HG02588 (cell line): Measurements from ENCODE around the gene GRM7.

Experiments
- ATAC-seq: cut with Tn5 transposase; IDR thresholded peaks from one replicate; pipeline ENCODE4 v1.9.1; 2021; ENCODE audit warnings: mild to moderate bottlenecking, moderate library complexity; ENCODE audit not compliant: unreplicated experiment

The GRM7 gene

GRCh38 chr3:7565574-7565973 is 704.7 kb downstream of the GRM7 start:
- no peak for ATAC-seq

GRCh38 chr3:7567160-7567559 is 706.2 kb downstream of the GRM7 start:
- ATAC-seq, result peak; percentile 59

GRCh38 chr3:7568526-7569184 is 707.7 kb downstream of the GRM7 start:
- no peak for ATAC-seq

GRCh38 chr3:7573330-7573729 is 712.4 kb downstream of the GRM7 start:
- ATAC-seq, result no peak

GRCh38 chr3:7574435-7574834 is 713.5 kb downstream of the GRM7 start:
- no peak for ATAC-seq

GRCh38 chr3:7576071-7576470 is 715.2 kb downstream of the GRM7 start:
- ATAC-seq, result no peak

- no peak for ATAC-seq
Observed at GRCh38 chr3:7576506-7576905, 715.6 kb downstream of the GRM7 start.

- ATAC-seq, result no peak
Observed at GRCh38 chr3:7577513-7577912, 716.6 kb downstream of the GRM7 start.

GRCh38 chr3:7581831-7582230 is 720.9 kb downstream of the GRM7 start:
- ATAC-seq, result no peak

GRCh38 chr3:7585052-7585451 is 724.1 kb downstream of the GRM7 start:
- ATAC-seq, result no peak

GRCh38 chr3:7588236-7588635 is 727.3 kb downstream of the GRM7 start:
- ATAC-seq, result no peak

- no peak for ATAC-seq
Observed at GRCh38 chr3:7589526-7589925, 728.6 kb downstream of the GRM7 start.

GRCh38 chr3:7602297-7602696 is 741.4 kb downstream of the GRM7 start:
- ATAC-seq, result no peak

- no peak for ATAC-seq
Observed at GRCh38 chr3:7607083-7607482, 746.2 kb downstream of the GRM7 start.

GRCh38 chr3:7607676-7608075 is 746.8 kb downstream of the GRM7 start:
- ATAC-seq, result no peak

GRCh38 chr3:7610634-7611033 is 749.7 kb downstream of the GRM7 start:
- no peak for ATAC-seq

- no peak for ATAC-seq
Observed at GRCh38 chr3:7615043-7615442, 754.1 kb downstream of the GRM7 start.

GRCh38 chr3:7618606-7619005 is 757.7 kb downstream of the GRM7 start:
- no peak for ATAC-seq

GRCh38 chr3:7620401-7620800 is 759.5 kb downstream of the GRM7 start:
- no peak for ATAC-seq

GRCh38 chr3:7621046-7621630 is 760.2 kb downstream of the GRM7 start:
- no peak for ATAC-seq

GRCh38 chr3:7621651-7622050 is 760.7 kb downstream of the GRM7 start:
- no peak for ATAC-seq

GRCh38 chr3:7625021-7625420 is 764.1 kb downstream of the GRM7 start:
- no peak for ATAC-seq

- ATAC-seq, result no peak
Observed at GRCh38 chr3:7630351-7630911, 769.5 kb downstream of the GRM7 start.
